HPDE6-E6E7 (cell line): ENCODE results near the gene TRIM3.
A peak's percentile ranks its signal among the peaks of the same experiment; 100 is the strongest.

Source experiments
- DNase-seq: peaks from one replicate; pipeline ENCODE4 v3.0.0; 2011; ENCODE audit warnings: missing footprints; ENCODE audit errors: extremely low spot score

TRIM3 gene

DNA sequence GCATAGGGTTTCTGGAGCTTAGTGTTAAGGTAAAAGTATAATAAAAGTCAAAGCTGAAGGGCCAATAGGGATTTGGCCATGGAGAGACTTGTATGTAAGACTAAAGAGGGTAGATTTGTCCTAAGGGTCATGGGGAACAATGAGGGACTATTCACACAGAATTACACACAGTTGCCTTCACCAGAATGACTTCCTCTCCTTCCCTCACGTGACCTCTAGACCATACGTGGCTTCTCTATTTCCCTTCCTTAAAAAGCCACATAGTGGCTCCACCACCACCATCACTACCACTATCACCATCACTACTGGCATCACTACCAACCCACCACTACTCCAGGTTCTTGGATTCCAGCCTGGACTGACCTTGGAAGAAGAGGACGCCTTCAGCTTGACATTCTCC, 35.7 kb downstream of the TRIM3 start:
- no peak for DNase-seq

DNA sequence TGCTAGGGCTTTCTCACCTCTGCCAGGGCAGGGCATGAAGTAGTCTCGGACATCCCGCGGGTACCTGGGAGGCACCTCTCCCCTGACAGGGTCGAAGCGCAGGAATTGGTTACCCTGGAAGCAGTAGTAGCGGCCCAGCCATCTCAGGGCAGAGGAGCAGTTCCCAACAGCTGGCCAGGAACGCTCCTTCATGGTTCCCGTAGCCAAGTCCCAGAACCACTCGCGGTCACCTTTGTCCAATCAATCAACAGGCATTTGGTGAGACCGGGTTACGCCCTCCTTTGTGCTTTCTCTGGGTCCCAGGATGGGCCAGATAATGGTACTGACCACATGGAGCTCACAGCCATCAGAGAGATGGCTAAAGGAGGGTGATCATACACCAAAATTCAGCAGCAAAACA, 36.3 kb downstream of the TRIM3 start:
- DNase-seq = no peak

DNA sequence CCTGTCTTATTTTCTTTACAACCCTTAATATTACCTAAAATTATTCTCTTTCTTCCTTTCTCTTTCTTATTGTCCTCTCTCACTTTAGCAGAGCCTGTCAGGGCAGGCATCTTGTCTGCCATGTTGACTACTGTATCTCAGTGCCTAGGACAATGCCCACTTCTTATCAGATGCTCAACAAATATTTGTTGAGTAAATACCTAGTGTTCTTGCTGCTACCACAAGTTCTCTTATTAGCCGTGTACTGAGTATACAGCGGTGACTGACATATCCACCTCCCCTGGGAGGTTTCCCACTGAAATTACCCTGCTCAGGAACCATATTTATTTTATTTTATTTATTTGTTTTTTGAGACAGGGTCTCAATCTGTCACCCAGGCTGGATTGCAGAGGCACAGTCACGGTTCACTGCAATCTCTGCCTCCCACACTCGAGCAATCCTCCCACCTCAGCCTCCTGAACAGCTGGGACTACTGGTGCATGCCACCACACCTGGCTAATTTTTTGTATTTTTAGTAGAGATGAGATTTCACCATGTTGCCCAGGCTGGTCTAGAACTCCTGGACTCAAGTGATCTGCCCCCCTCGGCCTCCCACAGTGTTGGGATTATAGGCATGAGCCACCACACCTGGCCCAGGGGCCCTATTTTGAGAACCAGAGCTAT, 39.6 kb downstream of the TRIM3 start:
- DNase-seq = no peak

DNA sequence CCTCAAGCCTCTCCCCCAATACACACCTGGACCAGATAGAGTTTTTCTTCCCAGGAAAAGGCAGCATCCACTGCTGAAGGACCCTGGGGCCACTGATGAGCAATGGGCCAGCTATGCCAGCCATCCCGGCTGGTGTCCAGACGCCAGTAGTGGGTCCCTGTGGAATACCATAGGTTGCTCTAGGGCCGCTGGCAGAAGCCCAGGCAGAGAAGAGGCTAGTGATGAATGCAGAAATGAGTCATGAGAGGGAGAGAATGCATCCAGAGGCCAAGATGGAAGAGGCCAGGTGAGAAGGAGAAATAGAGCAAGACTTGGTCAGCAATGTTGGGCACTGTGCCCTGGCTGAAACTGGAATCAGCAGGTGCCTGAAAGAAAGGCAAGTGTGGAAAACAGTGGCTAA, 41.9 kb downstream of the TRIM3 start:
- peak; percentile 45 for DNase-seq

DNA sequence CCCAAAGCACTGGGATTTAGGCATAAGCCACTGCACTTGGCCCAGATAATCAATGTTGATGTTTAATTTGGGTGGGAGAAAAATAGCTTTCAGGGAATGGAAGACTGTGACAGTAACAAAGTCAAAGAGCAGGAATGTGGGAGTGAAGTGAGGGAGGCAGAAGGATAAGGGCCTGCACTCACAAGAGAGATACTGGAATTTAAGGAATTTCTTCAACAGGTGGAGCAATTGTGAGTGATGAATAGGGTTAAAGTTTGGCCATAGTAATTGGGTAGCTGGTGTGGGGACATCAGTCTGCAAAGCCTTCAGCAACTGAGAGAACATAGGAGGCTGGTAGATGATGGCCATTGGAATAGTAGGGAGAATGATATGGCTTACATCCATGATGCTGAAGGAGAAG, 46.2 kb downstream of the TRIM3 start:
- DNase-seq = no peak

DNA sequence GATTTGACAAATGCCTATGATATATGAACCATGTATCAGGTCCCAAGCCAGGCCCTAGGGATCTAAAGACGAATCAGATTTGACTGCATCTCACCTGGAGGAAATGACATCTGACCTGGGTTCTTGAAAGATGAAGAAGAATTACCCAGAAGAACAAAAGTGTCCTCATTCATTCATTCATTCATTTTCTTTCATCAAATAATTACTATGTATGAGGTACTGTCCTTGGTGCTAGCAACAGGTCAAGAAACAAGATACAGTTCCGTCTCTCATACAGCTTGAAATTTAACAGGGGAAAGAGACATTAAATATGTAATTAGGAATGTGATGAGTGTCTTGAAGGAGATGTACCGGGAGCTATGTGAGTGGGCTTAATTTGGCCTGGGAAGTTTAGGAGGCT, 53.1 kb downstream of the TRIM3 start:
- DNase-seq = no peak

DNA sequence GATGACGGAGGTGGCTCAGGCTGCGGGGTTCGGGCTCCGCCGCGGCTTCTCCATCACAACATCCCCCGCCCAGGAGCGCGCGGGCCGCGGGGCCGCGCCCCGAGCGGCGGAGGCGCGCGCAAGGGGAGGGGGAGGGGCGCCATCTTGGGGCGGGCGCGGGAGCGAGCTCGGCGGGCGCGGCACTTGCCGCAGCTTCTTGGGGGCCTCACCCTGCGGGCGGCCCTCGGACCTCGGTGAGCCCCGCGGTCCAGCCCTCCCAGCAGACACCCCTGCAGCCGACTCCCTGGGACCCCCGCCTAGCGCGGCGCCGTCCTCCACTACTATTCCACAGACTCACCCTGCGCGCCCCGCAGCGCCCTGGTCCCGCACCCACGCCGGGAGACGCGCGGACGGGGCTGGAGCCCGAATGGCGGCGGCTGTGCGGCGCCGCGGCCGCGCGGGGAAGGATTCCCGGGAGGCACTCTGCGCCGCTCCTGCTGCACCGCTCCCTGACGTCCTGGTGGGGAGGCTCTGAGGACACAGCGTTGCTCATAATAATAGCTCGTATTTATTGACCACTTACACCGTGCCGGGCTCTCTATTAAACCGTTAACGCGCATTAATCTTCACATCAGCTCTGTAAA, 54.6 kb downstream of the TRIM3 start, which contains the start of gene APBB1:
TSS of gene APBB1 (minus strand) at position 86 of the 623 bp plus-strand sequence. CDS start 7,747 bp downstream, outside the sequence.
- DNase-seq = no peak

DNA sequence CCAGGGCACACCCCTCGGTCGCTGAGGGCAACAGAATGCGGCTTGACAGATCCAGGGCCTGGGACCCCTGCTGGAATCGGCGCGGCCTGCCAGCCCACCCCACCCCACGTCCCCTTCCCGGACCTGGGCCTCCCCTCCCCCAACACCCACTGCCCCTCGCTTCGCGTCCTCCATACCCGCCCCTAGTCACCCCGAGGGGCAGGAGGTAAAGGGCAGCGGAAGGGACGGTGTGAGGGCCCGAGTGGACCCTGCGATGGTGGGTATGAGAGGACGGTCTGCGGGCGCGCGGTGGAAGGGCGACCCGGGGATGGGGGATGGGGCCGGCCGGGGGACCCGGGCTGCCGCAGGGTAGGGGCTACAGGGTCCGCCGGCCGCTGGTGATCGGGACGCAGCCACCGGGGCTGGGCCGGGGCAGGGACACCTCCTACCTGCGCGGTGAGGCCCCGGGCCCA, 55.2 kb downstream of the TRIM3 start:
- no peak for DNase-seq

DNA sequence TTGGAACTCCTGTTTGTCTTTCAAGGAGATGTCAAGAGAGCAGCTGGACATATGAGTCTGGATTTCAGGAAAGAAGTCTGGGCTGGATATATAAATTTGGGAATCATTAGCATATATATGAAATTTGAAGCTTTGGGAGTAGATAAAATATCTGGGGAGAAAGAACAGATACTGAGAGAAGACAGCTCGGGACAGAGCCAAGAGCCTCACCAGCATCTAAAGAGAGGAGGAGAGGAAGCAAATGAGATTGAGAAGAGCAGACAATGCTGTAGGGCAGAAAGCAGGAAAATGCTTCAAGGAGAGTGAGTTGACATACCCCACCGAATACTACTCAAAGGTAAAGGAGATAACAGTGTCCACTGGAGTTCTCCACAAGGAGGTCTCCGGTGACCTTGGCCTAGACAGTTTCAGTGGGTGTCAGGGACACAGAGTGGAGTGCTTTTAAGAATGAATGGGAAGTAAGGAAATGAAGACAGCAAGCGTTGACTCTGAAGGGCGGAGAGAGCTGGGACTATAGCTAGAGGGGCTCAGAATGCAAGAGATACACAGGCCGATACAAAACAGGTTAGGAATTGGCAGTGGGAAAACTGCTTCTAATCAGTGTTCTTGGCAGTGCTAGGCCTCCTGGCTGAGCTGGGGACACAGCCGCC, 55.7 kb downstream of the TRIM3 start:
- DNase-seq = no peak

DNA sequence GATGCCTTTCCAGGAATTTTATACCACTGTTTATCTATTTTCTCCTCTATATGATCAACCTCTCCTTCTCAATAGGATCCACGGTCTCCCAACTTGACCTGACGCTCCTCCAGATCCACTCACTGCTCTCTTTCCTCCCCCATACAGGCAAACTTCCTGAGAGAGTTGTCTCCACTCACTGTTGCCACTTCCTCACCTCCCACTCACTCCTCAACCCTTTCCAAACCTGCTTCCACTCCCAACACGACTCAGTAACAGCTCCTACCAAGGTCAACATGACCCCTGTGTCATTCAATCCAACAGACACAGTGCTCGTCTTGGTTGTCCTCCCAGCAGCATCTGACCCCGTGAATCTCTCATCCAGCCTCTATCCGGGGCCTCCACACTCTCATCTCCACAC, 57.9 kb downstream of the TRIM3 start:
- DNase-seq = no peak

DNA sequence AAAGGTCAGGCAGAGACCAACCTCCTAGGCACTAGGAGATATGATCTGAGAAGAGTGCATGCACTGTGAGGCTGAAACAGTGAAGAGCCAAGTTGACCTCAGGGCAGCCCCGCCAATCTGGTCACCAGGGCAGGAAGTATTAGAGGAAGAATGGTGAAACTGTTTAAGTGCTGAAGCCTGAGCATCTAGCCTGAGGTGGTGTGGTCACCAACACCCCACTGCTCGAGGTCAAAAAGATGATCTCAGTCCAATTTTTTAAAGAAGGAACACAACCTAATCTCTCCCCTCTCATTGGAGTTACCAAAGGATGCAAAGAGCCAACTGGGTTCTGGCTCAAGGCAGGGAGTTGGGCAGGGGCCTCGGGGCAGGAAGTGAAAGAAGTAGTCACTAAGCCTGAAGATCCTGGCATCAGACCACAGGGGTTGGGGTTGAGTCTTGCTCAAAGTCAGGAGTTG, 58.8 kb downstream of the TRIM3 start:
- no peak for DNase-seq

DNA sequence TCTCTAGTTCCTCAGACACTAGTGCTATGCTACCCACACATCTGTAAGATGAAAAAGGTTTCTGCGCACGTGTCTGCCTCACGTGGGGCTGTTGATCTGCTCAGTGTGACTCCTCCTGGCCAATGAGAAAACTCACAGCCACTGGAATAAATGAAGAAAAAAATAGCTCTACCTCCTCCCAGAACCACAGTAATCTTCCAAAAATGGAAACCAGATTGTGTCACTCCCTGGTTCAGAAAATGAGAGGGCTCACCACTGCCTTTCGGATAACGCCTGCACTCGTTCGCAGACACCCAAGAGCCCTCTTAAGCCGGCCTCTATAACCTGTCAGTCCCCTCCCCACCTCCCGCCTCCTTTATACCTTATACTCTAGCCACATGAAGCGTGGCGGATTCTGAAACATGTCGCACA, 59.9 kb downstream of the TRIM3 start:
- DNase-seq = no peak

DNA sequence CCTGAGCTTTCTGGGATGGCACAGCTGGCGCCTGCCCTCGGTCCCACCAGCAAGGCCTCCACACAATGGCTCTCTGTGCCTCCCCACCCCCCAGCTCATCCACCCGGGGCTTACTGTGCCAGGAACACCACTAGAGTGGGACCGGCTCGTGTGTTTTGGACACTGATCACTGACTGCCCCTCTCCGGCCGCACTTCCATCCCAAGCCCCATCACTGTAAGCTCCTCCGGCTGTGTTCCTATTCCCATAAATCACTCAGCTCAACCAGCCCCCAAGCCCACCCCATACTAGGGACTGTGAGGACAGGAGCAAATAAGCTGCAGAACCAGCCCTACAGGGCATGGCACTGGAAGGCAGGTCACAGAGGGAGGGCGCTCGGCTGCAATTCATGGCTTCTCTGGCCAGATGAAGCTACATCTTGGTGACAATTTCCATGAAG, 62.1 kb downstream of the TRIM3 start:
- DNase-seq = no peak

DNA sequence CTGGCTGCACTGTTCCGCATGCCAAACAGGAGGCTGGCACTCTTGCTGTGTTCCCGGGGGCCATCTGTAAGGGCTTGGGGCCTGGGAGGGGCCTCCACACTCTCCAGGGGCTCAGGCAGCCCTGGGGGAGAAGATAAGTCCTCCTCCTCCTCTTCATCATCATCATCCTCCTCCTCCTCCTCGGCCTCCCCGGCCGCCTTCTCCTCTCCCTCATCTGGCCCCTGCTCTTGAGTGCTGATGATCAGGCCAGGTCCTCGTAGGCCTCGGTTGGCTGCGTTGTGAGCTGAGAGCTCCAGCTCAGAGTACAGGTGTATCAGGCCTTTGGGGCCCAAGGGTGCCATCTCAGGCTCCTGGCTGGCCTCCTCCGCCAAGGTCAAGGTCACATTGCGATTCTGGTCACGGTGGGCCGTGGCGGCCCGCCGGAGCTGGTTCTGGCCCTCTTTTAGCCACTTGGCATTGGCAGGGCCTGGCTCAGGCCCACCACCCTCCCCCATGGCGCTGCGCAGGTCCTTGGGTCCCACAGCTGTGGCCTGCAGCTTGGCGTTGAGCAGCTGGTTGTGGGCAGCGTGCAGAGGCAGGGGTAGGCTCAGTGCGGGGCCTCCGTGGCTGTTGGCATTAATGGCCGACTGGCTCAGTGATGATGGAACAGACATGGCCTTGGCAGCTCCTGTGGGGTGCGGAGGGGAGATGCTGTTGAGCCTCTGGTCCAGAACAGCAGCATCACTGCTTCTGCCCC, 62.9 kb downstream of the TRIM3 start:
- no peak for DNase-seq

DNA sequence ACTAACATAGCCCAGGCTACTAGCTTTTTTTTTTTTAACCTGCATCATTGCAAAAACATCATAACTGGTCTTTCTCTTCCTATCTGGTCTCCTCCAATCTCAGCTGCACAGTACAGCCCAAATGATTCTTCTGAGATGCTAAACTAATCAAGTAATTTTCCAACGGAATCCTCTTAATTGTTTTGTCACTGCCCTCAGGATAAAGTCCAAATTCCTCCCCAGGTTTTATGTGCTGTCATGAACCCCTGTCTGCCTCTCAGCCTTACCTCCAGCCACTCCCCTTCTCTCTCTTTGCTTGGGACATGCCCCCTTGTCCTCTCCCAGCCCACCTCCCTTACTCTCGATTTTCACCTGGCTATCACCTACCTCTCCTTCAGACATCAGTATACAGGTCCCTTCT, 67.4 kb downstream of the TRIM3 start:
- DNase-seq = no peak

DNA sequence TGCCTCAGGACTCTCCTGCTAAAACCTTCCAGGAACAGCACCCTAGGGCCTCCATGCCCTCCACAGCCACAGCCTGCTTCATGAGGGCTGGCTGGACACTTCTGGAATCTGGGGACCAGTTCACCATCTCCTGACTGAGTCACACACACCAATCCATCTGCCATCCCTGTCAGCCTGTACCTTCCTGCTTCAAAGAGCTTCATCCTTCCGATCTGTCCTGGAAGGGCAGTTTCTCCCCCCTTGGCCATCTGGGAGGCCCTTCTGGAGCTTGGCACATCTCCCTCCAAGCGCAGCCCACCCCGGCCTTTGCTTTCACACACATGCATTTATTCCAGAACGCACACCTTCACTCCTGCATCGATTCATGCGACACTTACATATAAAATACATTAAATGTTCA, 67.9 kb downstream of the TRIM3 start:
- no peak for DNase-seq

DNA sequence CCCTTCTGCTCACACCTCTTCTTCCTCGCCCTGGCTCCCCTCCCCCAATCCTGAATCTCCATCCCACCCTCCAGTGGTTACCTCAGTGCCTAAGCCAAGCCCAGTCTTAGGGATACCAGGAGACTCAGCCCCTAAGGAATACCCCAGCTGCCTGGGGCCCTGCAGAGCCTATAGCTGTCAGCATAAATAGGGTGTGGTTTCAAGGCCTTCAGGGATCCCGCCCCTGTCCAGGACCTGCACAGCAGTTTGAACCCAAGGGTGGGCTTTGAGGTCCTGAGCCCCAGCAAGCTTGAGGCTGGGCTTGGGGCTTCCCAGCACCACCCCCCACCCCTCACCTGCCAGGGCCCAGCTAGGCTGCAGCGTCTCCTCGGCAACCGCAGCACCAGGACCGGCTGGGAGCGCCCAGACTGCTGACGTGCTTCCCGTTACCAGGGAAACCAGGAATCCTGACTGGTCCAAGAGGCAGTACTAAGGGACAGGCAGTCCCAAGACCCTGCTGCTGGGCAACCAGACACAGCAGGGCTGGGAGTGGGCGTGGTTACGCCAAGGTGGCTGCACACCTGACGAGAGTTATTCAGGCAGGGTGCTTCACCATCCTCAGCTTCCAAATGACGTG, 68.6 kb downstream of the TRIM3 start:
- DNase-seq = no peak

DNA sequence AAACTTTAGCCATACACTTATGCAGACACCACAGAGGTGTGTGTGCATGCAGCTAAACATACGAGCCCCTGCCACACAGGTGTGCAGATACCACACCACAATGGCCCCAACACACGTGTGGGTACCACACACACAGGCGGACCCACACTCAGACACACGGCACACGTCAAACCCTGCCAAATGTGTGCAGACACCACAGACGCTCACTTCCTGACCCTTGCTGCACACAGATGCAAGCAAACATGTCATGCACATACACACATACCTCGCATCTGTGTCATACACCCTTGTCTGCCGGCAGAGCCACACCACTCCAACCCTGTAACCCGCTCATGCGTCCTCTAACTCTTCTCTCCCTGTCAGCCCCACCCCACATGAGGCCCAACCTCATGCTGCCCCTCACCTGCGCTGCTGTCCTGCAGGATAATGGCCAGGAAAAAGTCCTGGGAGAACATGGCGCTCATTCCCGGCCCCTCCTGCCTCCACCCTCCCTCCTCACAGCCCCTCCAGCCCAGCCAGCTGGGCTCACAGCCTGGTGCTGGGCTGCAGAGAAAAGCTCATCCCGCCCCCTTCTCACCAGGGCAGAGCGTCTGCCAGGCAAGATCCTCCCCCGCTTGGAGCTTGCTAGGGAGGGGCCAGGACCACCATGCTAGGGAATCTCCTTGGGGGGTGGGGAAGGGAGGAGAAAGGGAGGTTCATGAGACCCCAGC, 69.2 kb downstream of the TRIM3 start:
- no peak for DNase-seq

DNA sequence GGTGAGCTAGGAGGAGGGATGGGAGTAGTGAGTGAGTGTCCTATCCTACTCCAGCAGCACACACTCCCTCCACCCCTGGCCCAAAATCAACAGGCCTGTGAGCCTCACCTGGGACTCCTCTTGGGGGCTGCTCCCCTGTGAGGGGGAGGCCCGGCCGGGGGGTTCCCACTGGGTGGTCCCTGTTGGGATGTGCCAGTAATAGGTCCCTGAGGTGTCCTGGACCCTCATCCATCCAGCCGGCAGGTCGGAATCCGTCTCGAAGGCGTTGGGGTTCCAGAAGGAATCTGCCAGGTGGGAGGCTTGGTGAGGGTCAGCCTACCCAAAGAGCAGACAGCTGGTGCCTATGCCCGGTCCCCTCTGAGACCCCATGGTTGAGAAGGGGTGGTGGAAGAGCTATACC, 70.2 kb downstream of the TRIM3 start:
- no peak for DNase-seq

DNA sequence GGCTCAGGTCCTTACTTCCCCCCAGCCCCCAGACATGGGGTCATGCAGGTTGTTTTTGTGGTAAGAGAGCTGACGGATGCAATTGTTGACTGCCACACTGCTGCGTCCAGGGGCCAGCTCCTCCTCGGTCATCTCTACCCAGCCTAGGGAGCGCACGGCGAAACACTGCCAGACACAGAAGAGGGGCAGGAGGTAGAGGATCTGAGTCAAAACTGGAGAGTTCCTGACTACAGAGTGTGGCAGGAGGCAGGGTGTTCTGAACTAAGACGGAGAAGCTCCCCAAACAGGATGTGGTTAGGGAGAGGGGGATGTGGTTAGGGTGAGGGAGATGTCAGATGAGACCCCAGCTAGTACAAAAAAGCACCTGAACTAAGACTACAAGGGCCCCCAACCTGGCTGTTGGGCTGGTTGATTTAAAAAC, 71.2 kb downstream of the TRIM3 start:
- DNase-seq = no peak

DNA sequence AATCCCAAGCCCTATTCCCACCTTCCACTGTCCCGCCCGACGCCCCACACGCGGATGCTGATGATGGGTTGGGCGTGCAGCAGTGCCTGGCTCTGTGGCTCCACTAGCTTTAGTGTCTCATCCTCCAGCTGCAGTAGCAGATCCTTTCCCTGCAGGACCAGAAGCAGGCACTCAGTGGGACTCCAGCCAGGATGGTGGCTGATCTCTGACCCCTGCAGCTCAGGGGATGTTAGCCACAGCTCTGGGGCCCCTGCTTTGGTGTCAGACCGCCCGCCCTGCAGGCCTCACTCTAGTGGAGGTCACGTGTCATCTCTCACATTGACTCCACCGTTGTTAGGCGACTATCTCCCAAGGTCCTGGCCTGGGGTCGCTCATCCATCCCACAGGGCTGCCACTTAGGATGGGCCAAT, 71.7 kb downstream of the TRIM3 start:
- DNase-seq = no peak
